ENCODE data around the gene KIAA0753.
"Not testable (repeated sequence)": the region's sequence is repeated elsewhere in the genome, so short reads cannot be mapped to it uniquely, and the experiment has no call there.

The KIAA0753 gene

GRCh38 chr17:6574687-6575595, 65.6 kb downstream of the KIAA0753 start:
- POLR2A ChIA-PET: no interaction called here
- TF ChIP-seq CTBP1 (IDR thresholded peaks at IDR 0.05; ENCODE audit: borderline replicate concordance) (no peak), BHLHE40 (IDR thresholded peaks at IDR 0.05; ENCODE audit: borderline replicate concordance) (no peak), TARDBP (IDR thresholded peaks at IDR 0.05) (no peak), FOXA1 (IDR thresholded peaks at IDR 0.05) (no peak), SUZ12 (IDR thresholded peaks at IDR 0.05) (no peak), ELF4 (IDR thresholded peaks at IDR 0.05) (no peak)
- DNase-seq (ENCODE audit: extremely low spot score): no peak
- CTCF ChIA-PET: no interaction called here

GRCh38 chr17:6573982-6574686, 66.4 kb downstream of the KIAA0753 start:
- TF ChIP-seq SP1 (IDR thresholded peaks at IDR 0.05) (no peak), LEF1 (IDR thresholded peaks at IDR 0.05; ENCODE audit: borderline replicate concordance) (no peak), ELF4 (IDR thresholded peaks at IDR 0.05) (no peak), NFRKB (IDR thresholded peaks at IDR 0.05) (no peak), ARNT (IDR thresholded peaks at IDR 0.05) (no peak), TARDBP (IDR thresholded peaks at IDR 0.05) (no peak), FOXM1 (IDR thresholded peaks at IDR 0.05; ENCODE audit: borderline replicate concordance) (no peak), HDGF (IDR thresholded peaks at IDR 0.05; ENCODE audit: borderline replicate concordance) (no peak)
- DNase-seq (ENCODE audit: extremely low spot score): no peak
- POLR2A ChIA-PET: no interaction called here
- CTCF ChIA-PET: no interaction called here

GRCh38 chr17:6573495-6573894, 67.0 kb downstream of the KIAA0753 start:
- POLR2A ChIA-PET; CTCF ChIA-PET; DNase-seq (ENCODE audit: extremely low spot score): not testable (repeated sequence)

DNA sequence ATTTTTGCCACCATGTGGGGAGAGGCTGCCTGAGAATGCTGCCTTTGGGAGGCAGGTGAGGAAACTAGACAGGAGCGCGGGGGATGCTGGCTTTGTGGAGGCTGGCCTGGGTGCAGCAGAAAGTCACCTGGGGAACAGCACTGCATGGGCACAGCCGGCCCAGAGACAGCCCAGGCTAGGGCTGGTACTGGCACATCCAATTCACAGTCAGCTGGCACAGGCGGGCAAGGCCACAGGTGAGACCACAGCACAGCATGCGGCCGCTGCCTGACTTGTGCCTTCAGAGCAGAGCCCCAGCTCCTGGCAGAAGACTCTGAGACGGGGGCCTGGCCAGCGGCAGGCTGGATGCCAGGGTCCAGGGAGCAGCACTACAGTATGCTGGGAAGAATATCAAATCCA, 67.5 kb downstream of the KIAA0753 start:
- CTCF ChIA-PET: no interaction called here

GRCh38 chr17:6571452-6571781, 69.1 kb downstream of the KIAA0753 start:
- TF ChIP-seq ZNF384 (IDR thresholded peaks at IDR 0.05): no peak
- TF ChIP-seq CTBP1 (IDR thresholded peaks at IDR 0.05; ENCODE audit: borderline replicate concordance): no peak
- no peak for TF ChIP-seq L3MBTL2 (conservative IDR thresholded peaks at IDR 0.05)
- no peak for TF ChIP-seq FOXK2 (IDR thresholded peaks at IDR 0.05)
- TF ChIP-seq ELF4 (IDR thresholded peaks at IDR 0.05): no peak
- no peak for TF ChIP-seq LEF1 (IDR thresholded peaks at IDR 0.05; ENCODE audit: borderline replicate concordance)
- TF ChIP-seq BHLHE40 (IDR thresholded peaks at IDR 0.05; ENCODE audit: borderline replicate concordance): no peak
- no peak for TF ChIP-seq SUZ12 (IDR thresholded peaks at IDR 0.05)
- ChIA-PET CTCF (no interaction called here), POLR2A (no interaction called here)
- no peak for DNase-seq (ENCODE audit: extremely low spot score)

More for the DNA sequence above, 67.5 kb downstream of the KIAA0753 start:
- no peak for DNase-seq (ENCODE audit: extremely low spot score)
- POLR2A ChIA-PET: no interaction called here
- no peak for TF ChIP-seq SP1 (IDR thresholded peaks at IDR 0.05)
- TF ChIP-seq FOXK2 (IDR thresholded peaks at IDR 0.05): no peak
- no peak for TF ChIP-seq SUZ12 (IDR thresholded peaks at IDR 0.05)
- no peak for TF ChIP-seq ARNT (IDR thresholded peaks at IDR 0.05)
- TF ChIP-seq FOXA1 (IDR thresholded peaks at IDR 0.05): no peak
- no peak for TF ChIP-seq ELF4 (IDR thresholded peaks at IDR 0.05)
- no peak for TF ChIP-seq FOXM1 (IDR thresholded peaks at IDR 0.05; ENCODE audit: borderline replicate concordance)
- no peak for TF ChIP-seq BHLHE40 (IDR thresholded peaks at IDR 0.05; ENCODE audit: borderline replicate concordance)
- TF ChIP-seq, protein P1, sequence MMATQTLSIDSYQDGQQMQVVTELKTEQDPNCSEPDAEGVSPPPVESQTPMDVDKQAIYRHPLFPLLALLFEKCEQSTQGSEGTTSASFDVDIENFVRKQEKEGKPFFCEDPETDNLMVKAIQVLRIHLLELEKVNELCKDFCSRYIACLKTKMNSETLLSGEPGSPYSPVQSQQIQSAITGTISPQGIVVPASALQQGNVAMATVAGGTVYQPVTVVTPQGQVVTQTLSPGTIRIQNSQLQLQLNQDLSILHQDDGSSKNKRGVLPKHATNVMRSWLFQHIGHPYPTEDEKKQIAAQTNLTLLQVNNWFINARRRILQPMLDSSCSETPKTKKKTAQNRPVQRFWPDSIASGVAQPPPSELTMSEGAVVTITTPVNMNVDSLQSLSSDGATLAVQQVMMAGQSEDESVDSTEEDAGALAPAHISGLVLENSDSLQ (IDR thresholded peaks at IDR 0.05): no peak
- TF ChIP-seq NFRKB (IDR thresholded peaks at IDR 0.05): no peak
- TF ChIP-seq TARDBP (IDR thresholded peaks at IDR 0.05): no peak
- no peak for TF ChIP-seq CTBP1 (IDR thresholded peaks at IDR 0.05; ENCODE audit: borderline replicate concordance)

GRCh38 chr17:6570731-6571451, 69.6 kb downstream of the KIAA0753 start:
- no peak for DNase-seq (ENCODE audit: extremely low spot score)
- TF ChIP-seq TARDBP (IDR thresholded peaks at IDR 0.05) (no peak), SP1 (IDR thresholded peaks at IDR 0.05) (no peak), ELF4 (IDR thresholded peaks at IDR 0.05) (no peak), FOXK2 (IDR thresholded peaks at IDR 0.05) (no peak), FOXA1 (IDR thresholded peaks at IDR 0.05) (no peak), HDGF (IDR thresholded peaks at IDR 0.05; ENCODE audit: borderline replicate concordance) (no peak), ZNF384 (IDR thresholded peaks at IDR 0.05) (no peak)
- CTCF ChIA-PET: no interaction called here
- POLR2A ChIA-PET: no interaction called here

DNA sequence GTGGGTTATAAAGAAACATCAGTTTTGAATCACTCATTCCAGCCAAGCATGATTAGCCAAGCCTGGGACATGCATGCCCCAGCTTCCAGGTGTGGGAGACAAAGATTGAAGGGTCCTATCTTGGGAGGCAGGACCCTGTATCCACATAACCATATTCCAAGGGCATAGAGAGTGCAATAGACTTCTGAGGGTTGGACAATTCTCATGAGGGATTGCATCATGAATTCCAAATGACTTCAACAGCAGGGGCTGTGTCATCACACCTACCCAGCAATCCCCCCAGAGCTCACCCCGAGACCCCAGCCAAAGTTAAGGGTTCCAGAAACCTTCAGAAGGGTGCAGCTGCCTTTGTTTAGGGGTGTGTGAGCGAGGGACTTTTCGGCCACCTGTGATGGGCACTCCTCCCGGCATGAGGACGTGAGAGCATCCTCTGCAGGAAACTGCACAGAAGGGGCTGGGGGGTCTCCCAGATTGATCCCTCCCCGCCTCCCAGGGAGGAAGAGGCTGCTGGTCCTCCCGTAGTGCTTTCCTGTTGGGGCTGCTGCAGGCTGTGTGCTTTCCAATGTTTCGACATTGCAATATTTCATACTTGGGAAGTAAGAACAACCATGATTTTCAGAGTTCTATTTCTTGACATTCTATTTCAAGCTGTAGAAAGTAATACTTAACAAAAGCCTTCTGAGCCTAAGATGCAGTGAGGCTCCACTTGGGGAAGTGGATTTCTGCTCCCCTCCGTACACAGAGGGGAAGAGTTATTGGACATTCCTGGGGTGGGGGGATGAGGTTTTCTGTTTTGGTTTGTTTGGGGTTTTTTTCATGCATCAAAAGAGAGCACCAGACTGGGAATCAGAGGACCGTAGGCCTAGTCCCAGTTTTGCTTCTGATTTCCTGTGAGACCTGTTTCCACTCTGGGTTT, 70.9 kb downstream of the KIAA0753 start:
- ChIA-PET CTCF (no interaction called here), POLR2A (no interaction called here)
- no peak for TF ChIP-seq NFRKB (IDR thresholded peaks at IDR 0.05)
- TF ChIP-seq HDGF (IDR thresholded peaks at IDR 0.05; ENCODE audit: borderline replicate concordance): no peak
- no peak for TF ChIP-seq FOXK2 (IDR thresholded peaks at IDR 0.05)
- TF ChIP-seq, protein P1 (IDR thresholded peaks at IDR 0.05): no peak
- no peak for TF ChIP-seq FOXM1 (IDR thresholded peaks at IDR 0.05; ENCODE audit: borderline replicate concordance)
- DNase-seq (ENCODE audit: extremely low spot score): no peak
